SK-N-SH (cell line): ENCODE results near the gene ZNF207. TPM values are rescaled to one million over a fixed set of nuclear protein-coding genes. Genes with fewer than 3 reads are reported as not detected.
"Not testable (repeated sequence)": the region's sequence is repeated elsewhere in the genome, so short reads cannot be mapped to it uniquely, and the experiment has no call there.

ENCODE experiments used
- CTCF ChIA-PET: fragments of 300-600, 350-600 bp; formaldehyde crosslinking; extraction: SDS; loops from one replicate; lab custom pipeline; 2021; lab: Yijun Ruan, JAX
- POLR2A ChIA-PET: fragments of 350-600 bp; sonication (Branson Sonifier 250); formaldehyde crosslinking; extraction: SDS; loops from one replicate; lab custom pipeline; 2020; ENCODE audit warnings: antibody characterized with exemption, inconsistent platforms; lab: Yijun Ruan, JAX
- DNase-seq: peaks from one replicate; pipeline ENCODE4 v3.0.0; 2012
- H2AFZ ChIP-seq: fragments of 200-600 bp; sonication (generic); 2 replicates; pipeline ENCODE4 v1.8.1; 2016; ENCODE audit warnings: antibody characterized with exemption, mild to moderate bottlenecking, low read depth
- H3F3A ChIP-seq: fragments of 200-600 bp; sonication (generic); replicated peaks from 2 replicates; pipeline ENCODE3; 2016; ENCODE audit warnings: antibody characterized with exemption, mild to moderate bottlenecking; ENCODE audit not compliant: insufficient read depth
- H3K27ac ChIP-seq, 2 experiments: fragments of 200-500 bp in 1 of 2; fragments of 200-600 bp in 1 of 2; sonication (Bioruptor generic) in 1 of 2; sonication (generic), shearing (Covaris generic) in 1 of 2; 2 replicates each; pipeline versions ENCODE4 v1.5.1 to v1.6.1; 2014 to 2016; ENCODE audit warnings: low read depth in 2 of 2, inconsistent platforms in 1 of 2, low read length in 1 of 2, mild to moderate bottlenecking in 1 of 2, mixed read lengths in 1 of 2
- H3K27me3 ChIP-seq: fragments of 200-600 bp; sonication (generic), shearing (Covaris generic); 2 replicates; pipeline ENCODE4 v1.6.1; 2016; ENCODE audit warnings: mixed run types; ENCODE audit not compliant: insufficient read depth
- H3K36me3 ChIP-seq, 2 experiments: fragments of 200-500 bp in 1 of 2; fragments of 200-600 bp in 1 of 2; sonication (Bioruptor generic) in 1 of 2; sonication (generic) in 1 of 2; replicated peaks in 1 of 2; 2 replicates each; pipeline versions ENCODE3 to v1.5.1; 2014 to 2016; ENCODE audit warnings: low read length in 1 of 2, mild to moderate bottlenecking in 1 of 2; ENCODE audit not compliant: insufficient read depth in 2 of 2, control insufficient read depth in 1 of 2
- H3K4me1 ChIP-seq, 2 experiments: fragments of 200-500 bp in 1 of 2; fragments of 200-600 bp in 1 of 2; sonication (Bioruptor generic) in 1 of 2; sonication (generic), shearing (Covaris generic) in 1 of 2; 2 replicates each; pipeline versions ENCODE4 v1.5.1 to v1.6.1; 2014 to 2016; ENCODE audit warnings: low read depth in 1 of 2, low read length in 1 of 2, mixed run types in 1 of 2; ENCODE audit not compliant: insufficient read depth in 2 of 2, control insufficient read depth in 1 of 2
- H3K4me2 ChIP-seq: fragments of 200-600 bp; sonication (generic), shearing (Covaris generic); 2 replicates; pipeline ENCODE4 v1.6.1; 2017; ENCODE audit warnings: mixed run types
- H3K4me3 ChIP-seq, 2 experiments: fragments of 200-500 bp in 1 of 2; fragments of 200-600 bp in 1 of 2; sonication (Bioruptor generic) in 1 of 2; sonication (generic), shearing (Covaris generic) in 1 of 2; 2 replicates each; pipeline versions ENCODE4 v1.5.1 to v1.8.1; 2014 to 2016; ENCODE audit warnings: low read depth in 2 of 2, inconsistent platforms in 1 of 2, low read length in 1 of 2, mild to moderate bottlenecking in 1 of 2, mixed read lengths in 1 of 2, moderate library complexity in 1 of 2
- H3K79me2 ChIP-seq: fragments of 200-600 bp; sonication (generic); 2 replicates; pipeline ENCODE4 v1.8.1; 2017; ENCODE audit warnings: mild to moderate bottlenecking; ENCODE audit not compliant: insufficient read depth
- H3K9ac ChIP-seq: fragments of 200-600 bp; sonication (generic); 2 replicates; pipeline ENCODE4 v1.6.1; 2017; ENCODE audit warnings: mixed run types
- H3K9me2 ChIP-seq: fragments of 200-600 bp; sonication (generic); 2 replicates; pipeline ENCODE4 v1.6.1; 2017; ENCODE audit warnings: mixed run types
- H3K9me3 ChIP-seq: fragments of 200-600 bp; sonication (generic); 2 replicates; pipeline ENCODE4 v1.6.1; 2017; ENCODE audit warnings: mixed run types, mild to moderate bottlenecking, moderate library complexity
- H4K20me1 ChIP-seq: fragments of 200-600 bp; sonication (generic); 2 replicates; pipeline ENCODE4 v1.6.1; 2017; ENCODE audit warnings: mild to moderate bottlenecking, mixed run types; ENCODE audit not compliant: insufficient read depth
- ELF1 ChIP-seq: IDR thresholded peaks from 2 replicates; pipeline ENCODE4 v1.4.0; 2012
- FOXJ3 ChIP-seq: sonication (generic); formaldehyde crosslinking; IDR thresholded peaks from 2 replicates; pipeline ENCODE4 v1.5.1; 2020; ENCODE audit warnings: mild to moderate bottlenecking, missing genetic modification reagents
- GATA2 ChIP-seq: sonication (generic); formaldehyde crosslinking; IDR thresholded peaks from 2 replicates; pipeline ENCODE4 v1.5.0; 2020; ENCODE audit warnings: mild to moderate bottlenecking, missing genetic modification reagents
- JUND ChIP-seq: IDR thresholded peaks from 2 replicates; pipeline ENCODE4 v1.4.0; 2012
- NRF1 ChIP-seq: IDR thresholded peaks from 2 replicates; pipeline ENCODE4 v1.6.1; 2012; ENCODE audit warnings: low read depth, mild to moderate bottlenecking, low read length
- RAD21 ChIP-seq: IDR thresholded peaks from 2 replicates; pipeline ENCODE4 v1.6.1; 2012; ENCODE audit warnings: mild to moderate bottlenecking, low read length
- RCOR1 ChIP-seq: fragments of 150-350 bp; IDR thresholded peaks from 2 replicates; pipeline ENCODE4 v1.6.1; 2017; ENCODE audit warnings: antibody characterized with exemption, low read length
- SMC3 ChIP-seq: IDR thresholded peaks from 2 replicates; pipeline ENCODE4 v1.6.1; 2012; ENCODE audit warnings: low read depth, low read length, improper control_type of control experiment
- TAF1 ChIP-seq: IDR thresholded peaks from 2 replicates; pipeline ENCODE4 v1.6.1; 2012; ENCODE audit warnings: low read depth, mild to moderate bottlenecking, low read length, moderate library complexity, borderline replicate concordance
- USF1 ChIP-seq: IDR thresholded peaks from 2 replicates; pipeline ENCODE4 v1.4.0; 2012; ENCODE audit warnings: low read depth, borderline replicate concordance
- WGBS: methylation state at CpG from one replicate; pipeline ENCODE4 v1.1.6; 2017; ENCODE audit warnings: low lambda C conversion rate; 5-methylcytosine and 5-hydroxymethylcytosine counted together
- polyA plus RNA-seq, 3 experiments: library from polyadenylated mRNA; depleted of rRNA; stranded (reverse); fragments of >200 nt; gene quantifications; 2 replicates each; pipeline ENCODE4 v1.2.3, GENCODE V29; 2012

ZNF207 gene
- polyA plus RNA-seq, 1 of the 3 experiments (the other 2 are of a cell fraction) = 122 TPM

DNA sequence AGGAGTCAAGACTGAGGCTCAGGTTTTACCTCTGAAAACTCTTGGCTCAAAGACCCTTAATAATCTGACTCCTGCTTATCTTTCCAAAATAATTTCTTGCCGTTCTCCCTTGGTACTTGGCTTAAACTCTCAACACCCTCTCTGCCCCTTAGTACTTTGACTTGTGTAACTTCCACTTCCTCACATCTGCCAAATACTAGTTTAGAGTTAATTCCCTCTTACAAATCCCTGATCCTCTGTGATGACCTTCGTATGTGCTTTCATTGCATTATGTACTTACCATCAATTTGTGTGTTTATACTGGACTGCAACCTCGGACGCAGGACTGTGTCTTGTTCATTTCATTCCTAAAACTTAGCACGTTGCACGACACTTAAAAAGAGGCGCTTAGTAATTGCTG, 35.2 kb downstream of the ZNF207 start:
- 97% methylated on average over 7 of the region's 7 CpGs for WGBS
- Histone ChIP-seq H3K79me2 (no peaks in the 10 kb centered on the region), H3K4me3 (no peak overlapping the region), H3K27ac (no peak overlapping the region), H3K4me2 (no peak overlapping the region), H2AFZ (no peak overlapping the region), H3K9me3 (no peaks in the 10 kb centered on the region), H3K4me1 (no peaks in the 10 kb centered on the region; a peak in 1 of 4 replicates), H3K27me3 (no peaks in the 10 kb centered on the region), H3K9ac (no peak overlapping the region), H4K20me1 (0 out of 2 replicates have a peak, but pooled peaks cover 4% of the 10 kb centered on the region), H3K9me2 (no peaks in the 10 kb centered on the region), H3K36me3 (peaks cover 24 to 50% of the 10 kb centered on the region in 2 experiments), H3F3A (peaks cover 26% of the 10 kb centered on the region)
- TF ChIP-seq SMC3 (no peak), ELF1 (no peak), TAF1 (no peak), GATA2 (CRISPR knock-in tag) (no peak)
- POLR2A ChIA-PET = no interaction called here
- CTCF ChIA-PET = no interaction called here
- DNase-seq = no peak

DNA sequence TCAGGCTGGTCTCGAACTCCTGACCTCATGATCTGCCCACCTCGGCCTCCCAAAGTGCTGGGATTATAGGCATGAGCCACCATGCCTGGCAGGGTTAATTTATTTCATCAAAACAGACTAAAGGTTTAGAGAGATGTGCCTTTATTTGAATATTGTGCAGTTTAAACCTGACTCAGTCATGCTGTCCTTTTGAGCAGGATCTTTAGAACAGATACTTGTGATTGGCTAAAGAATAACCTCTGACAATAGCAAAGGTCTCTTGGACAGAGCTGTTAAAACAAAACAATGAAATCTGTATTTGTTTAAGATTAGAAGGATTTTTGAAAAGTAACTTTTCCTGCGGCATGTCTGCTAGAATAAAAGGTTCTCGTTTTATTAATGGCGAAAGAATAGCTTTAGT, 36.0 kb downstream of the ZNF207 start:
- no peak overlapping the region for H3K4me2 ChIP-seq
- no peak overlapping the region for H3K9ac ChIP-seq
- no peaks in the 10 kb centered on the region; a peak in 1 of 4 replicates for H3K4me1 ChIP-seq
- H3K4me3 ChIP-seq = no peak overlapping the region
- no peaks in the 10 kb centered on the region for H4K20me1 ChIP-seq
- ChIA-PET POLR2A (no interaction called here), CTCF (interaction anchor here (1.8 kb wide), 1 partner anchor 10 kb away, joined by 4 read pairs; no protein-coding TSS in a partner anchor)
- no peak for TF ChIP-seq JUND
- WGBS = 96% methylated on average over 5 of the region's 5 CpGs
- no peaks in the 10 kb centered on the region for H3K9me3 ChIP-seq
- H3K36me3 ChIP-seq = peaks cover 18 to 41% of the 10 kb centered on the region in 2 experiments
- no peak overlapping the region for H2AFZ ChIP-seq
- no peak overlapping the region for H3K27ac ChIP-seq
- H3F3A ChIP-seq = peaks cover 18% of the 10 kb centered on the region
- no peaks in the 10 kb centered on the region for H3K9me2 ChIP-seq
- H3K27me3 ChIP-seq = no peaks in the 10 kb centered on the region
- DNase-seq = no peak
- H3K79me2 ChIP-seq = no peaks in the 10 kb centered on the region

- ChIA-PET POLR2A (no interaction called here), CTCF (interaction anchor here (1.8 kb wide), 1 partner anchor 11 kb away, joined by 4 read pairs; no protein-coding TSS in a partner anchor)
- Histone ChIP-seq H4K20me1 (no peaks in the 10 kb centered on the region), H3F3A (peaks cover 9% of the 10 kb centered on the region), H3K79me2 (no peaks in the 10 kb centered on the region), H3K4me1 (no peaks in the 10 kb centered on the region), H2AFZ (no peak overlapping the region), H3K4me2 (no peak overlapping the region), H3K27me3 (no peaks in the 10 kb centered on the region), H3K4me3 (no peak overlapping the region), H3K36me3 (peaks cover 9 to 38% of the 10 kb centered on the region in 2 experiments), H3K27ac (no peak overlapping the region), H3K9me2 (no peaks in the 10 kb centered on the region), H3K9ac (no peak overlapping the region), H3K9me3 (no peaks in the 10 kb centered on the region)
- DNase-seq = no peak
- TF ChIP-seq USF1 (no peak), FOXJ3 (CRISPR knock-in tag) (no peak), NRF1 (no peak), TAF1 (no peak), RCOR1 (no peak), ELF1 (no peak), RAD21 (no peak)
Observed at GRCh38 chr17:32386844-32387243, 36.9 kb downstream of the ZNF207 start.

DNA sequence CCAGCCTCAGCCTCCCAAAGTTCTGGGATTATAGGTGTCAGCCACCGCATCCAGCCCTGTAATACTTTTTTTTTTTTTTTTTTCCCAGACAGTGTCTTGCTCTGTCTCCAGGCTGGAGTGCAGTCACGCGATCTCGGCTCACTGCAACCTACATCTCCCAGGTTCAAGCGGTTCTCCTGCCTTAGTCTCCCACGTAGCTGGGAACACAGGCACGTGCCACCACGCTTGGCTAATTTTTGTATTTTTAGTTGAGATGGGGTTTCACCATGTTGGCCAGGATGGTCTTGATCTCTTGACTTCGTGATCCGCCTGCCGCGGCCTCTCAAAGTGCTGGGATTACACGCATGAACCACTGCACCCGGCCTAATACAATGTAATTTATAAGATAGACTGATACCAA, 38.2 kb downstream of the ZNF207 start:
- WGBS = 98% methylated on average over 14 of the region's 14 CpGs
- Histone ChIP-seq H3F3A (peaks cover 18% of the 10 kb centered on the region), H3K36me3 (peaks cover 0 to 34% of the 10 kb centered on the region in 2 experiments)
- H3K27ac ChIP-seq, H3K9me3 ChIP-seq, H3K27me3 ChIP-seq, POLR2A ChIA-PET, H3K9me2 ChIP-seq, DNase-seq, H3K9ac ChIP-seq, H3K4me2 ChIP-seq, H3K4me1 ChIP-seq, H4K20me1 ChIP-seq, H3K4me3 ChIP-seq, H2AFZ ChIP-seq, H3K79me2 ChIP-seq: not testable (repeated sequence)
- CTCF ChIA-PET = interaction anchor here (1.1 kb wide), 1 partner anchor 10 kb away, joined by 4 read pairs; no protein-coding TSS in a partner anchor
